ENCODE data around the gene ZNF446. TPM values are rescaled to one million over a fixed set of nuclear protein-coding genes. Genes with fewer than 3 reads are reported as not detected.

ZNF446 gene
- total and polyA plus RNA-seq, 9 of the 15 experiments (the other 6 are each of a cell fraction or from before 2014, with no cell fraction given): 0.07 to 4.8 (median 1.2) TPM

DNA sequence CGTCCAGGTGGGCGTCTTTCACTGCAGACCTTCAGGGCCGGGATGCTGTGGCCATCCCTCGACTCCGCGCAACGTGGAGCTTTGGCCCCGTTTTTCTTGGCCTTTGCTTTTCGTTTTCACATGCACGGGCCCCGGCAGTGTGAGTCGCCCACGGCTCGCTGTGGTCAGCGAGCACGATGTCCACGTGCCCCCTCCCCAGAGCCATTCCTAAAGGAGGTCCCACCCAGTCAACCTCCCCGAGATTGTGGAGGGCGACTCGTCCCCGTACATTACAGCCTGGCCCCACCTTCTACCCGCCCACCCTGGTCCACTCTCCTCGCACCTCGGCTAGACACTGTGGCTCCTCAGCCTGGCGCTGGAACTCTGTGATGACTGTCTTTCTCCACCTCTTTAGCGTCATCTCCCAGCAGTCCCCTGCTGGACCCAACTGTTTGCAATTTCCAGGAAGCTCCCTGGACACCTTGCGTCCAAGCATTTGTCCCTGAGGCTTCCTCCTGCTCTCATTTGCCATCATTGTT is 405 bp downstream of the ZNF446 start (continued):
- TF ChIP-seq ARID4B (CRISPR knock-in tag; IDR thresholded peaks at IDR 0.05) (no peak), ELK3 (CRISPR knock-in tag; IDR thresholded peaks at IDR 0.05) (no peak), NRF1 (conservative IDR thresholded peaks at IDR 0.05 in 1 of 2, IDR thresholded peaks at IDR 0.05 in 1 of 2) (no peak), HBP1 (CRISPR knock-in tag; IDR thresholded peaks at IDR 0.05) (0 out of 2 replicates have a peak, but pooled peaks have one; percentile 7), ID3 (CRISPR knock-in tag; IDR thresholded peaks at IDR 0.05) (no peak), ID3 (tag; IDR thresholded peaks at IDR 0.05) (0 out of 2 replicates have a peak, but pooled peaks have one; percentile 3), JUN (IDR thresholded peaks at IDR 0.05; ENCODE audit: borderline replicate concordance, low read depth, low read length) (no peak), JUN (CRISPR knock-in tag; IDR thresholded peaks at IDR 0.05; ENCODE audit: borderline replicate concordance) (no peak)
- TF ChIP-seq, protein P1, sequence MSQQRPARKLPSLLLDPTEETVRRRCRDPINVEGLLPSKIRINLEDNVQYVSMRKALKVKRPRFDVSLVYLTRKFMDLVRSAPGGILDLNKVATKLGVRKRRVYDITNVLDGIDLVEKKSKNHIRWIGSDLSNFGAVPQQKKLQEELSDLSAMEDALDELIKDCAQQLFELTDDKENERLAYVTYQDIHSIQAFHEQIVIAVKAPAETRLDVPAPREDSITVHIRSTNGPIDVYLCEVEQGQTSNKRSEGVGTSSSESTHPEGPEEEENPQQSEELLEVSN (IDR thresholded peaks at IDR 0.05; ENCODE audit: borderline replicate concordance in 1 of 2, extremely low read depth in 1 of 2, insufficient read depth in 1 of 2, insufficient read length in 1 of 2, low read depth in 1 of 2, low read length in 1 of 2, poor library complexity in 1 of 2, severe bottlenecking in 1 of 2): peak in 1 of 2 experiments; percentile 57
- TF ChIP-seq, protein P2, sequence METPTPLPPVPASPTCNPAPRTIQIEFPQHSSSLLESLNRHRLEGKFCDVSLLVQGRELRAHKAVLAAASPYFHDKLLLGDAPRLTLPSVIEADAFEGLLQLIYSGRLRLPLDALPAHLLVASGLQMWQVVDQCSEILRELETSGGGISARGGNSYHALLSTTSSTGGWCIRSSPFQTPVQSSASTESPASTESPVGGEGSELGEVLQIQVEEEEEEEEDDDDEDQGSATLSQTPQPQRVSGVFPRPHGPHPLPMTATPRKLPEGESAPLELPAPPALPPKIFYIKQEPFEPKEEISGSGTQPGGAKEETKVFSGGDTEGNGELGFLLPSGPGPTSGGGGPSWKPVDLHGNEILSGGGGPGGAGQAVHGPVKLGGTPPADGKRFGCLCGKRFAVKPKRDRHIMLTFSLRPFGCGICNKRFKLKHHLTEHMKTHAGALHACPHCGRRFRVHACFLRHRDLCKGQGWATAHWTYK (CRISPR knock-in tag; IDR thresholded peaks at IDR 0.05): 0 out of 2 replicates have a peak, but pooled peaks have one; percentile 14
- TF ChIP-seq, protein P3, sequence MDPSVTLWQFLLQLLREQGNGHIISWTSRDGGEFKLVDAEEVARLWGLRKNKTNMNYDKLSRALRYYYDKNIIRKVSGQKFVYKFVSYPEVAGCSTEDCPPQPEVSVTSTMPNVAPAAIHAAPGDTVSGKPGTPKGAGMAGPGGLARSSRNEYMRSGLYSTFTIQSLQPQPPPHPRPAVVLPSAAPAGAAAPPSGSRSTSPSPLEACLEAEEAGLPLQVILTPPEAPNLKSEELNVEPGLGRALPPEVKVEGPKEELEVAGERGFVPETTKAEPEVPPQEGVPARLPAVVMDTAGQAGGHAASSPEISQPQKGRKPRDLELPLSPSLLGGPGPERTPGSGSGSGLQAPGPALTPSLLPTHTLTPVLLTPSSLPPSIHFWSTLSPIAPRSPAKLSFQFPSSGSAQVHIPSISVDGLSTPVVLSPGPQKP (CRISPR knock-in tag; IDR thresholded peaks at IDR 0.05): no peak
